Renal pelvis (tissue), 4 donors: ENCODE data around the gene BRAT1. TPM values are rescaled to one million over a fixed set of nuclear protein-coding genes. Genes with fewer than 3 reads are reported as not detected.
"Not testable (repeated sequence)": the region's sequence is repeated elsewhere in the genome, so short reads cannot be mapped to it uniquely, and the experiment has no call there.

Experiments used
- DNase-seq: peaks from one replicate; pipeline ENCODE4 v3.0.0-alpha.2; 2013
- polyA plus RNA-seq, 3 donors: library from polyadenylated mRNA; unstranded; fragments of 120-200 nt; gene quantifications; one replicate each; pipeline ENCODE4 v1.2.1, GENCODE V29; 2013; ENCODE audit not compliant: insufficient read length in 3 of 3

Gene BRAT1
- polyA plus RNA-seq, 3 donors: 30.2 to 42.4 (median 40.8) TPM

DNA sequence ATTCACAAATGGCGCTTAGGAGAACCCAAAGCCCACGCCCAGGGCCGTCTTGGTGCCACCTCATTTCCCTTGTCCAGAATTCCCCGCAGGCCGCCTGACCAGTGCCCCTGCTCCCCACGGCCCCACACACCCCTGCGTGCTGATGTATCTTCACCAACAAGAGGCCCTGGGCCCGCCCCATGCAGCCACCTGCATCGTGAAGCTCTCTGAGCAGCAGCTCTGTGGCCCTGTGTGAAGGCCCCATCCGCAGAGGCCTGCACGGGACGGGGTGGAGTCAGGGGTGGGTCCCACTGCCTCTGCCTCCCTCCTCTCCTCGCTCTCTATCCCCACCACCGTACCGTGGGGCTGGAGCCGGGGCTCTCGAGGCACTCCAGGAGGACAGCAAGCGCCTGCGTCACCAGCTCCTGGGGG is 14.7 kb downstream of the BRAT1 start:
- no peak for DNase-seq

DNA sequence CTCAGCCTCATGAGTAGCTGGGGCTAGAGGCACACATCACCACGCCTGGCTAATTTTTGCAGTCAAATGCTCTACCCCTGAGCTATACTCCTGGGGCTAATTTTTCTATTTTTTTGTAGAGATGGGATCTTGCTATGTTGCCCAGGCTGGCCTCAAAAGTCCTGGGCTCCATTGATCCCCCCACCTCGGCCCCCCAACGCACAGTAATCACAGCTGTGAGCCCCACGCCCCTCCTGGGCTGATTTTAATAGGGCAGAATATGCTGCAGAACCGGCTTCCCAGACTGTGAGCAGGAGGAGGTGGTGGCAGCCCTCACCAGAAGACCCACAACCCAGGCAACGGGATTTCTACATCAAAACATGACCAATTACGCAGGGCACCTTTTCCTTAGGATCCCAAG is 15.2 kb downstream of the BRAT1 start:
- DNase-seq: no peak

DNA sequence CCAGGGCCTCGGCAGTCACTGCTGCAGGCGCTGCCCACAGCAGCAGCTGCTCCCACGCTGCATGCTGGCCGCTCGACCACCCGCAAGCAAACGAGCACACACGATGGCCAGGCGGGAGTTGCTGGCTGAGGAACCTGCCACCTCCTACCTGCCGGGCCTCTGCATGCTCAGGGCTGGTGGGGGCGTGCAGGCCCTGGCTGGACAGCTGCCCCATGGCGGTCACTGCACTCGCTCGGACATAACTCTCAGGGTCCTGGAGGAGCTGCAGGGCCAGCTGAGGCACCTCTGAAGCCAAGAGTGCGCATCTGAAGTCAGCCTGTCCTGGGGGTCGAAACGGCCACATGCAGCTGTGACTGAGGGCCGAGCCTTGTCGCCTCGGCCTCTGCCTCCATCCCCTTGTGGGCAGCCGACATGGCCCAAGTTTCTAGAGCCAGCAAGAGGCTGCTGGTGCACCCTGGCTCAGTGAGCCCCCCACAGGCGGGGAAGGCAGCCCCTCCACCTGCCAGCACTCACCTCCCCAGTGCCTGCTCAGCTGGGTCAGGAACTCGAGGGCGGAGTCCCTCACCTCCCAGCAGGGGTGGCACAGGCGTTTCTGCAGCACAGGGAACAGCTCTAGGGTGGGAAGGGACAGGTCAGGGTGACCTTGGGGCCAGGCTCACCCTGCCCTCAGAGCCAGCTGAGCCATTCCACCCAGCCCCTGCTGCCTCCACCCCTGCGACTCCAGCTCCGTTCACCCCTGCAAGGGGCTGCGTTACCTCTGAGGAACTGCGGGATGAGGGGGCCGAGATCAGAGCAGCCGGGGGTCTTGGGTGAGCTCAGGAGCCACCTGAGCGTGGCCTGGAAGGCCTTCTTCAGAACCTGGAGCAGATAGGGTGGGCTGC is 16.1 kb downstream of the BRAT1 start:
- no peak for DNase-seq

DNA sequence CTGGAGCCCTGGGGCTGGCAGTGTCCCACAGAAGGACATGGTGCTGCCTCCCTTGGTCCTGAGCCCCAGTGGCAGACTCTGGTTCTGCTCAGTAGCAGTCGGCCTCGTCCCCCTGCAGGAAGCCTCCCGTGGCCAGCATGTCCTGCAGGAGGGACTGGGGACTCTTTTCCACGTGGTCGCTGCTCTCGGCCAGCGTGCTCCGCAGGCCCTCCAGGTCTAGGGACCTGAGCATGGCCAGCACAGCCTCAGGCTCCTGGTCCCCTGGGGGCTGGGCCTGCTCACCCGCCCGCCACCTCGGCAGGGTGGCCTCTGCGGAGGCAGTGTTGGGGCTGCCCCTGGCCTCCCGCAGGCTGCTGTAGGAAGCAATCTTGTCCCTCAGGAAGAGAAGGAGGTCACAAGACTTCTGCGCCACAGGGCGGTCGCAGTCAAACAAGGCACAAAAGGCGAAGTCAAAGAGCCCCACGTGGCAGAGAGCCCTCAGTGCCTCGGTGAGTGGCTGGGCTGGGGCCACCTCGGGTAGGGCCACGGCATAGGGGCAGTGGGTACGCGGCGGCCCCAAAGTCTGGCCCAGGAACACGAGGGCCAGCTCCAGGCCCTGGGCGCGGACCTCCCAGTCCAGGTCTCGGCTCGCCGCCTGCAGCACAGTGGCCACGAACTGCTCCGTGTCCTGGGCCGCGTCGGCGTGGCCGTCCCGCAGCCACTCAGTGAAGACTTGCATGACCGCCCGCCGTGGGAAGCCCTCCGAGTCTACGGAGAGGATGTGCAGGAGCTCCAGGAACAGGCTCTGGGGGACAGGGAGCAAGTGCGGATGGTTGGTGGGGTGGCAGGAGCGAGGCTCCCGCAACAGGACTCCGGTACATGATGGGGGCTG is 17.1 kb downstream of the BRAT1 start:
- DNase-seq: no peak

DNA sequence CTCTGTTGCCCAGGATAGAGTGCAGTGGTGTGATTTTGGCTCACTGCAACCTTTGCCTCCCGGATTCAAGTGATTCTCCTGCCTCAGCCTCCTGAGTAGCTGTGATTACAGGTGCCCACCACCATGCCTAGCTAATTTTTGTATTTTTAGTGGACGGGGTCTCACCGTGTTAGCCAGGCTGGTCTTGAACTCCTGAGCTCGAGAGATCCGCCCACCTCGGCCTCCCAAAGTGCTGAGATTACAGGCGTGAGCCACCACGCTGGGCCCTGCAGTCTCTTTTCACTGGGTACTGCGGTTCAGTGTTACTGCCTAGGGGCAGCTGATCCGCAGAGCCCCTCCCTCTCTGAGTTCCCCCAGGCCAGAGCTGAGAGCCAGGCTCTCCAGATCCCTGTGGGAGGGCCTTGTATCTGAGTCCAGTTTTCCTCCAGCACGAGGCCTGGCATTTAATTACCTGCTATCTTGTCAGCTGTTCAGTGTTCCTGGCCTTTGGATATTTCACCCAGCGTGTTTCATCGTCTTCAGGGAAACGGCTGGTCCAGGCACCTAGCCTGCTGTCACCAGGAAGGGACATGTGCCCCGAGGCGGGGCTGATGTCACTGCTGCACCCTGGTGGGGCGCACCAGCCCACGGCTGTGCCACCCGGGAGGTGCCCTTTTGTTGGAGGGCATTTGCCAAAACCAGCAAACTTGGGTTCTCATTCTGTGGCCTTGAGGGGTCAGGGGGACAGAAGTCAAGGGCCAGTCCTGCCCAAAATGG is 19.3 kb downstream of the BRAT1 start:
- not testable (repeated sequence) for DNase-seq

DNA sequence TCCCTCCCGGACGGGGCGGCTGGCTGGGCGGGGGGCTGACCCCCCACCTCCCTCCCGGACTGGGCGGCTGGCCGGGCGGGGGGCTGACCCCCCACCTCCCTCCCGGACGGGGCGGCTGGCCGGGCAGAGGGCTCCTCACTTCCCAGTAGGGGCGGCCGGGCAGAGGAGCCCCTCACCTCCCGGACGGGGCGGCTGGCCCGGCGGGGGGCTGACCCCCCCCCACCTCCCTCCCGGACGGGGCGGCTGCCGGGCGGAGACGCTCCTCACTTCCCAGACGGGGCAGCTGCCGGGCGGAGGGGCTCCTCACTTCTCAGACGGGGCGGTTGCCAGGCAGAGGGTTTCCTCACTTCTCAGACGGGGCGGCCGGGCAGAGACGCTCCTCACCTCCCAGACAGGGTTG is 21.1 kb downstream of the BRAT1 start:
- not testable (repeated sequence) for DNase-seq

DNA sequence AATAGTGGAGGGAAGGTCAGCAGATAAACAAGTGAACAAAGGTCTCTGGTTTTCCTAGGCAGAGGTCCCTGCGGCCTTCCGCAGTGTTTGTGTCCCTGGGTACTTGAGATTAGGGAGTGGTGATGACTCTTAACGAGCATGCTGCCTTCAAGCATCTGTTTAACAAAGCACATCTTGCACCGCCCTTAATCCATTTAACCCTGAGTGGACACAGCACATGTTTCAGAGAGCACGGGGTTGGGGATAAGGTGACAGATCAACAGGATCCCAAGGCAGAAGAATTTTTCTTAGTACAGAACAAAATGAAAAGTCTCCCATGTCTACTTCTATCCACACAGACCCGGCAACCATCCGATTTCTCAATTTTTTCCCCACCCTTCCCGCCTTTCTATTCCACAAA is 21.8 kb downstream of the BRAT1 start:
- not testable (repeated sequence) for DNase-seq

DNA sequence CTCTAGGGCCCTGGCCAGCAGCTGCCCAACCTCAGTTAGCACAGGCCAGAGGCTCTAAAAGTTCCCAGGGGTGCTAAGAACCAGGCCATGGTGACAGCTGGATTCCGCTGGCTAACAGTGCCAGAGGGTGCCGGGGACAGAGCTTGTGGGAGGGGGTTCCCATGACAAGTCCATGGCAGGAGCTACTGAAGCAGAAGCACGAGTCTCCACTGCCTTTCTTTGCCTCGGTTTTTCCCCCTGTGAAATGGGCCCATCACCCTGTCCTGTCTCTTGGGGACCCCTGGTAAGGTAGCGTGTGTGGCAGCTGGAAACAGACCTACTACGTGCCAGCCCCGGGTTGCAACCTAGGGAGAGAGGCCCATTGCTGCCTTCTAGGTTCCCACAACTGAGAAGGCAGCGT is 22.5 kb downstream of the BRAT1 start:
- not testable (repeated sequence) for DNase-seq

DNA sequence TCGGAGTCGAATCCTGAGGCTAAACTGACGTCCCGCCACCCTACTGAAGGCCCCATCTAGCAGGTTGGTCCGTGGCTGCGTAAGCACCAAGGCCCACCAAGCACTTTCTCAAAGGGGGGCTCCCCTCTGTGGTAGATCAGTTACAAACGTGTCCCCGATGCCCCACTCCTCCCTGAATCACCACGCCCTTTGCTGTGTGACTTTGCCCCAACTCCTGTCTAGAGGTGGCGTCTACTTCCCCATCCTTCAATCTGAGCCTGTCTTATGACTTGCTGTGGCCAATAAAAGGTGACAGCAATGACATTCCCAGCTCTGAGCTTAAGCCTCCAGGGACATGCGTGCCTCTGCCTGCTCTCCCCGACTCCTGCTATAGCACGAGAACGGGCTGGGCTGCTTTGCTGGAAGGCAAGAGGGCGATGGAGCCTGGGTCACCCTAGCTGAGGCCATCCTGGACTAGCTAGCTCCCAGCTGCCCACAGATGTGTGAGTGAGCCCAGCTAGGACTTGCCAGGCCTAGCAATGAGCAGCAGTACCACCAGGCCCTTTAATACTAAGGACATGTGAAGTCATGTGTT is 23.0 kb downstream of the BRAT1 start:
- not testable (repeated sequence) for DNase-seq

DNA sequence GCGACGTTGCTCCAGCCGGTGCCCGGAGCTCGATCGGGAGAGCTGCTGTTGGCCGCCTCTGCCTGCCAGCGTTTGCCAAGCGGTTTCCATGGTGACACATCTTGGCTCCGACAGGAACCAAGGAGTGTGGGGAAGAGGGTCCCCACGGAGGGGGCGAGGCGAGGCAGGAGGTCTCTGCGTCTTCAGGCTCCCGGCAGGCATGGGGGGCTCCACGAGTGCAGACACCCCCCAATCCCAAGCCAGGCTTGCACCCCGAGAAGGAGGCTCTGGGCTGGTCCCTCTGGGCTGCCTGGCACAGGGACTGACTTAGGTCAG is 23.6 kb downstream of the BRAT1 start:
- not testable (repeated sequence) for DNase-seq

DNA sequence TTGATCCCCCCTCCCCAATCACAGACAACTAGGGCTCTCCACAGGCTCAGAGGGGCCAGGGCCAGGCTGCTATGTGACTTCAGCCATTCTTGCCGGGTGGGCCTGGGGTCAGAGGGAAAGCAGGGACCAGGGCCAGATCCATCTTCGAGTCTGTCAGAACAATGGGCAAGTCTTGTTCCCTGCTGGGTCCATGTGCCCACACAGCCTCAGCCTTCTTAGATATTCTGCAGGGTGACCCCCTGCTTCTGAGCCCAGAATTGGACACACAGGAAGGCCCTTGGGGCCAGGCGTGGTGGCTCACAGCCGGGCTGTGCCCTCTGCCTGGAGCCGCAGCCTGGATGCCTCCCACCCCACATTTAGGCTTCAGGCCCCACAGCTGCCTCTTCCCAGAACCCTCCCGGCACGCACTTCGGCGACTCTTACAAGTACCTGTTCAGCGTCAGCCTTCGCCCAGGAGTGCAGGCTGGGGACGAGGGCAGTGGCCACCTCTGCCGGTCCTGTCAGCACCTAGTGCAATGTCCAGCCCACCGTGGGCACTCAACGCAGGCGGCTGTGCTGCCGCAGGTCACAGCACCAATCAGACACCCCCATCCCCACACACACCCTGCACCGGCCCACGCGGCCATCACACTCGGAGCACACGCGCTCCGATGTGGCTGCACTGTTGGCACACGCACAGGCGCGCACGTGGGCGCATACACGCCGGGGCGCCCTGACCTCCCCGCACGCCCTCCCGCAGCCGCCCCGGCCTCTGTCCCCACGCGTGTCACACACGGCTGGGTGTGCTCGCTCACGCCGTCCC is 24.1 kb downstream of the BRAT1 start:
- not testable (repeated sequence) for DNase-seq

DNA sequence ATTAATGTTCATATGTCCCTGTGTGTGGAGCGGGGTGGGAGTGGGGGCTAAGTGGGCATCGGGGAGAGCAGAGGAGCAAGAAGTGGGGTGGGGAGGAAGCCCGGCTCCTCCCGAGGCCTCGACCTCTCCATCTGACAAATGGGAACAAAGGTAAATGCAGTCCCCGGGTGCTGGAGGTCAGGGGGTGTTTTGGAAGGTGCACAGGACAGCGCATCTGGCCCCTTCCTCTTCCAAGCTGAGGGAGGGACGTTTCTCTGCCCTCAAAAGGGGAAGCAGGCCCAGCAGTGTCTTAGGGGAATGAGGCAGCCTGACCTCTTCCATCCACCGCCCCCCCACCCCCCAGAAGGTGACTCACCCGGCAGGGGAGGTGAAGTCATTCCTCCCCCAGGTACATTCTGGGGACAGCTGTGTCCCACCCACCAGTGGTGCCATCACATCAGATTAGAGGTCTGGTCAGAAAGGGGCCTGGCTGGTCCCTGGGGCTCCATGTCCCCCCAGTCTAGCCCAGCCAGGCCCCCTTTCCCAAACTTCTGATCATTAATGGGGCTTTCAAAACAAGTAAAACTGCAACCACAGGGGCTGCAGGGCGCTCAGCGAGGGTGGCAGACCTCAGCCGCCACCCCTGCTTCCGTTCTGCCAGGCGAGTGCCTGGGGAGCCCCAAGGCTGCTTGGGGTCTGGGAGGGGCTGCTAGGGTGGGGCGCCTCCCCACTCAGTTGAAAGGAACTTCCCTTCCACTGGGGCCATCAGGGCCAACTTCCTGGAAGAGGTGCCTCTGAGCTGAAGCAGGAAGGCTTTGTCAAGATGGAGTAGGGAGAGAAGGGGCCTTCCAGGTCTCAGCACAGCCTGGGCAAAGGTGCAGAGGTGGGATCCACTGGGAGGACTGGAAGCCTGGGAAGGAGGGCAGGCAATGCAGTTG is 25.0 kb downstream of the BRAT1 start:
- DNase-seq: no peak

DNA sequence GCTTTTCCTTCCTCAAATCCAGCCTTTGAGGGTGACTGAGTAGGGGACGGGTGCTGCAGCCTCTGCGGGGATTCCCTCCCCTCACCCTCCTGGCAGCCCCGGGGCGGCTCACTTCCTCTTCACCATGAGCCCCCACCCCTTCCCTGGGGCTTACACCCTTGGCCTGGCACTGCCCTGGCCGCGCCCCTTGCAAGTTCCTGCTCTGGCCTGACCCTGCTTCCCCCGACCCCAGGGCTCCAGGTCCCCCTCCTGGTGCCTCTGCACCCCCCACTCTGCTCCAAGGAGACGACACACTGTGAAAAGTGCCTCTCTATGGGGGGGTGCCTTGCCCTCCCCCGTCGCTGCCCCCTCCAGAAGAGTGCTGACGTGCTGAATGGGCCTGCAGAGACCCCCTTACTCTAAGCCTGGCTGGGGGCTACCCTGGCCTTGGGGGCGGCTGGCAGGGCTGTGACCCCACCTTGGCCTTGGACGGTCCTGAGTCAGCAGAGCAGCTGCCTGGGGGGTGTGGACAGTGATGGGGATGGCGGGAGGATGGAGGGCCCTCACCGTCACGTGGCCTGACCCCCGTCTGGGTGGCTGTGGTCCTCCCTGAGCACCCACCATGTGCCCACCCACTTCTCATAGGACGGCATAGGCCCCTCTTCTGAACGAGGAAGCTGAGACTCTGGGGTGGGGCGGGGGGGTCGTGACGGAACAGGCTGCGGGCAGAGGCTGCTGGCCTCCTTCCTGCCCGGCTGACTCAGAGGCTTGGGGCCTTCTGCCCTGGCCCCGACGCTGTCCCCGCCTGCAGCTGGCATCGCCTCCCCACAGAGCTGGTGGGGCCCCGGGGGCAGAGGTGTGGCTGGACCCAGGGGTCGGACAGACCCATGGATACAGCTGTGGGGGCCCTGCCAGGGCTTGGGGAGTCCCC is 25.9 kb downstream of the BRAT1 start:
- DNase-seq: no peak

DNA sequence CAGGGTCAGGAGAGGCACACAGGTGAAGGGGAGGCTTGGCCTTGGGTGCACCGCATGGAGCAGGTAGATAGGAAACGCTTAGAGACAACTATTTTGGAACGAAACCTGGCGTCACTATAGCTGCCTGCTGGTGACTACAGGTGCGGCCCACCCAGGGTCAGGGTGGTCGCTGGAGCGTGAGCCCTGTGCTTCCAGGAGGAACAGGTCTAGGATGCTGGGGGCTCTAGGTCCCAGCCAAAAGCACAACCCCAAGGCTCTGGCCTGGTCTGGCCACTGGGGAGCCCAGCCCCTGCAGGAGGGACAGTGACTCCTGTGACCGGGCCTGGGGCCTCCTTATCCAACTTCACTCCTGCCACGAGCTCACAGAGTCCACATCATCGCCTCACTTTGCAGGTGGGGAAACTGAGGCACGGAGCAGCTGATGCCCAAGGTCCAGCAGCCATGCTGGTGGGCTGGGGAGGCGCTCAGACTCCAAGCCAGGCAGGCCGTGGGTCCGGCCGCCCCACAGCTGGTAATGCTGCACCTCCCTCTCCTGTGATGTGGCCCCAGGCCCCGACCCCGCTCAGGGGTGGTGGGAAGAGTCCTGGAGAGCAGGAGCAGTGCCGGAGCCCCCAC is 26.7 kb downstream of the BRAT1 start:
- no peak for DNase-seq

DNA sequence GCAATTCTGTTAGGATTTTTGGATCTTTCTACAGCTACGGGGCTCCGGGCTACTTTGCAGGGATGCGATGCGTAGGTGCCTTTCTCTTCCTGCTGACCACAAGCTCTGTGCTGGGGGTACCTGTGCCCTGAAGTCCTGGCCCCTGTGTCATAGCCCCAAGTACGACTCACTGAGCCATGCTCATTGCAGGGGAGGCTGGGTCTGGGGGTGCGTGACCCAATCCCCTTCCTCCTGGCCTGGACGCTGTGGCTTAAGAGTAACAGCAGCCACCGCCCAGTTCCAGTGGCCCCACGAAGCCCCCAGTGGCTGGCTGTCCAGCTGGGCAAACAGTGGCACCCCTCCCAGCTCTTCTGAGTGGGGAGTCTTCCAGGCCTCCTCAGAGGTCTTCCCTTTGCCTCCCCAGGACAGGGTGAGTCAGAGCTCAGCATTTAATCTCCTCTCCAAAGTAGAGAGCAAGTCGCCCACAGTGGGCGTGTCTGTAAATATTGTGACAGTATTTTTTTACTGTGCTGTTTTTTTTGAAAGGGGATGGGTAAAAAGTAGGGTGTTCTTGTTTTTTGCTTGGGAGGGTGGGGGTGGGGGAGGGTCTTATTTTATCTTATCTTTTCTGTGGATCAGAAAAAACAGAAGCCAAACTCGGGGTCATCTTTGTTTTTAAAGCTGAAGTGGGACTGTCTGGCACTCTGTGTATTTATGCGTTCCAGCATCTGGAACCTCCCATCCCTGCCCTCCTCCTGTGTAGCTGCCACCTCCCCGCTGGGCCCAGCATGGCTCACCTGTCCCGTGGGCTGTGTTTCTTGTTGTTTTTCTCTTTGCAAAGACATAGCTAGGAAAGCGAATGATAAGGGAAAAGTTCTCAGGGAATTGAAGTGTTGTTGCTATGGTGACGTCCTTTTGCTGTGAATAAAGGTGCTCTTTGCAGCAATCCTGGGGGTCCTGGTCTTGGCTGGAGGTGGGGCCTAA is 27.5 kb downstream of the BRAT1 start:
- no peak for DNase-seq

DNA sequence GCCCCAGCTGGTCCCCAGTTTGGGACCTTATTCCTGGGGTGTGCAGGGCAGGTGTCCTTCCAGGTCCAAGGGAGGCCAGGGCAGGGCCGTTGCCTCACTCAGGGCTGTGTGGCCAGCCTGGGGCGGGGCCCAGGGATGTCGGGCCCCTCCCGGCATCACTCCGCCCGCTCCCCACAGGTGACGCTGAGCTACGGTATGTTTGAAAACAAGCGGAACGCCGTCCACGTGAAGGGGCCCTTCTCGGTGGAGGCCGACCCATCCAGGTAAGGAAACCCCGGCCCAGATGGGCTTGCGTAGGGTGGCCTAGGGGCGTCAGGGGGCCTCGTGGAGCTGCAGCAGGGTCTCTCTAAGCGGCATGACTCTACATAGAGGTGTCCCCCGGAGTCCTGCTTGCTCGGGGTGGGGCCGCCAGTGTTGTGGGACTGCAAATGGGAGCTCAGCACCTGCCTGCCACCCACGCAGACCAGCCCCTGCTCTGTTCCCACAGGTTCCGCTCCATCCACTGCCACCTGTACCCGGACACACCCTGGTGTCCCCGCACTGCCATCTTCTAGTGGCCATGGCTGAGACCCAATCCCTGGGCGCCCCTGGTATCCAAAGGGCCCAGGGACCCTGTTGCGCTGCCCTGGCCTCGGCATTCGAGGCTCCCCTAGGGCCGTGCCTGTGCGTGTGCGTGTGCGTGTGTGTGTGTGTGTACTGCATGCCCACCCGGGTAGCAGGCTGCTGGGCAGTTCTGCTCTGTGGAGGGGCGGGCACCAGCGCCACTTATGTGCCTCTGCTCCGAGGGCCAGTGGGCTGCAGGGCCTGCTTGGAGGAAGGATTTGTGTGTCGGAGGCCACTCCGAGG is 28.4 kb downstream of the BRAT1 start:
- DNase-seq: no peak
